Measurements from ENCODE around the gene PFKFB4.

Gene PFKFB4

DNA sequence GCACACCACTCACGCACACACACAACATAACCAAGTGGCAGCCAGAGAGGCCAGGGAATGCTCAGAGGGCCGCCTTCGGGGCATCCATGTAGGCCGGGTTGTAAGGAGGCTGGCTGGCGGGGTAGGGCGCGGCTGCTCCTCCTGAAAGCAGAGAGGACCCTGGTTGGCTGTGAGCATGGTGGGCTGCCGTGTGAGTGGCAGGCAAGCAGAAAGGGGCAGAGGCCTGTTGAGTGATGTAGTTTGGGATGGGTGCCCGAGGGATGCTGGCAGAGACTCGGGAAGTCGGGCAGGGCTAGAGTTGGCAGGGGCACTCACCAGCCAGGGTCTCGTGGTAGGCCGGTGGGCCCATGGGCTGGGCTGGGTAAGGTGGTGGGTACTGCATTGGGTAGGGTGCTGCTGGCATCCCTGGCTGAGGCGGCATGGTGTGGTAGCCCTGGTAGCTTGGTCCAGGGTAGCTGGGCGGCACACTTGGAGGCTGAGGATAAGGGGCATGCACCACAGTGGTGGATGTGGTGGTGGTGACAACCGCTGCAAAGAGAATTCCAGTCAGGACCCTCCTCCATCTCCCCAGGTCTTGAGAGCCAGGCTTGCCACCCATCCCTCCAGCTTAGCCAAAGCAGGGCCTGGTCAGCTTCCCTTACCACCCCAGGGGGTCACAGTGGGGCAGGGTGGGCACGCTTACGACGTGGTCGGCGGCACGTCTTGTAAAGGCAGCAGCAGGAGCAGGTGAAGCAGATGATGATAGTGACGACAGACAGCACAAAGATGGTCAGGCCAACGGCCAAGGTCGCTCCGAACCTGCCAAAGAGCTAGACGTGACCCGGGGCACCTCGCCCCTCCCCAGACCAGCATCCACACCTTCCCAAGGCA lies 87.3 kb downstream of the PFKFB4 start:
- ChIA-PET POLR2A (interaction anchor here (0.9 to 1.2 kb wide), 2 partner anchors 23 to 80 kb away, joined by 3 read pairs; partner anchors contain the start of gene ATRIP), CTCF (interaction anchor here (1.1 to 2.4 kb wide), 2 partner anchors 33 to 38 kb away, joined by 4 to 8 read pairs; no protein-coding TSS in a partner anchor)
- no peak for DNase-seq (ENCODE audit: extremely low spot score)
- no peak for TF ChIP-seq L3MBTL2 (conservative IDR thresholded peaks at IDR 0.05)
- no peak for TF ChIP-seq FOXK2 (IDR thresholded peaks at IDR 0.05)
- no peak for TF ChIP-seq LEF1 (IDR thresholded peaks at IDR 0.05; ENCODE audit: borderline replicate concordance)
- TF ChIP-seq, protein P1, sequence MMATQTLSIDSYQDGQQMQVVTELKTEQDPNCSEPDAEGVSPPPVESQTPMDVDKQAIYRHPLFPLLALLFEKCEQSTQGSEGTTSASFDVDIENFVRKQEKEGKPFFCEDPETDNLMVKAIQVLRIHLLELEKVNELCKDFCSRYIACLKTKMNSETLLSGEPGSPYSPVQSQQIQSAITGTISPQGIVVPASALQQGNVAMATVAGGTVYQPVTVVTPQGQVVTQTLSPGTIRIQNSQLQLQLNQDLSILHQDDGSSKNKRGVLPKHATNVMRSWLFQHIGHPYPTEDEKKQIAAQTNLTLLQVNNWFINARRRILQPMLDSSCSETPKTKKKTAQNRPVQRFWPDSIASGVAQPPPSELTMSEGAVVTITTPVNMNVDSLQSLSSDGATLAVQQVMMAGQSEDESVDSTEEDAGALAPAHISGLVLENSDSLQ (IDR thresholded peaks at IDR 0.05) = no peak
- no peak for TF ChIP-seq SUZ12 (IDR thresholded peaks at IDR 0.05)
- TF ChIP-seq SP1 (IDR thresholded peaks at IDR 0.05) = no peak
- TF ChIP-seq NFRKB (IDR thresholded peaks at IDR 0.05) = no peak
- no peak for TF ChIP-seq CTBP1 (IDR thresholded peaks at IDR 0.05; ENCODE audit: borderline replicate concordance)
- no peak for TF ChIP-seq ELF4 (IDR thresholded peaks at IDR 0.05)
- no peak for TF ChIP-seq FOXM1 (IDR thresholded peaks at IDR 0.05; ENCODE audit: borderline replicate concordance)
- no peak for TF ChIP-seq TARDBP (IDR thresholded peaks at IDR 0.05)
- no peak for TF ChIP-seq ARNT (IDR thresholded peaks at IDR 0.05)
- TF ChIP-seq HDGF (IDR thresholded peaks at IDR 0.05; ENCODE audit: borderline replicate concordance) = no peak
- no peak for TF ChIP-seq BHLHE40 (IDR thresholded peaks at IDR 0.05; ENCODE audit: borderline replicate concordance)
- no peak for TF ChIP-seq FOXA1 (IDR thresholded peaks at IDR 0.05)
- TF ChIP-seq ZNF384 (IDR thresholded peaks at IDR 0.05) = no peak

DNA sequence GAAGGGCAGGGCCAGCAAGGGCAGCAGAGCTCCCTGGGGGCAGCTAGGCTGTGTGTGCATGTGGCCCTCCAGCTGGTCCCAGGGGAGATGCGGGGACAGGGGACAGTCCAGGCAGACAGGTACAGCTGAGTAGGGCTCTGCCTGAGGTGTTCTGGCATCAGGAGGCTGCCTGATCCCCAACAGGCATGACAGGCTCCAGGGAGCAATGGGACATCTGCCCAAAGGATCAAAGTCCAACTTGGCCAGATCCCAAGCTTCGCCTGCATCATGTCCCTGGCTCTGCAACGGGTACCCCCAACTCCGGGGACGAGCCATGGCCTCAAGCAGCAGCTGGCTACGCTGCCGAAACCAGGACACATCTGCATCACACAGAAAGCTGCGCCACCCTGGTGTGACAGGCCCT lies 88.3 kb downstream of the PFKFB4 start:
- POLR2A ChIA-PET = no interaction called here
- CTCF ChIA-PET = interaction anchor here (1.2 kb wide), 1 partner anchor 32 kb away, joined by 4 read pairs; no protein-coding TSS in a partner anchor
- DNase-seq (ENCODE audit: extremely low spot score) = no peak
- no peak for TF ChIP-seq ZNF384 (IDR thresholded peaks at IDR 0.05)
- no peak for TF ChIP-seq ARNT (IDR thresholded peaks at IDR 0.05)
- TF ChIP-seq TARDBP (IDR thresholded peaks at IDR 0.05) = no peak
- no peak for TF ChIP-seq SUZ12 (IDR thresholded peaks at IDR 0.05)
- no peak for TF ChIP-seq SP1 (IDR thresholded peaks at IDR 0.05)
- no peak for TF ChIP-seq FOXA1 (IDR thresholded peaks at IDR 0.05)
- TF ChIP-seq HDGF (IDR thresholded peaks at IDR 0.05; ENCODE audit: borderline replicate concordance) = no peak
- TF ChIP-seq LEF1 (IDR thresholded peaks at IDR 0.05; ENCODE audit: borderline replicate concordance) = no peak
- TF ChIP-seq NFRKB (IDR thresholded peaks at IDR 0.05) = no peak
- no peak for TF ChIP-seq FOXM1 (IDR thresholded peaks at IDR 0.05; ENCODE audit: borderline replicate concordance)
- TF ChIP-seq BHLHE40 (IDR thresholded peaks at IDR 0.05; ENCODE audit: borderline replicate concordance) = no peak
- no peak for TF ChIP-seq FOXK2 (IDR thresholded peaks at IDR 0.05)
- TF ChIP-seq L3MBTL2 (conservative IDR thresholded peaks at IDR 0.05) = no peak
- TF ChIP-seq ELF4 (IDR thresholded peaks at IDR 0.05) = no peak
- TF ChIP-seq, protein P1 (IDR thresholded peaks at IDR 0.05) = no peak
